SU-DHL-6 (cell line): ENCODE measurements around the gene ARRDC3.
"Not testable (repeated sequence)": the region's sequence is repeated elsewhere in the genome, so short reads cannot be mapped to it uniquely, and the experiment has no call there.

ENCODE experiments used
- CTCF ChIP-seq: fragments of 200-600 bp; sonication (generic); IDR thresholded peaks from one replicate; pipeline ENCODE4 v1.5.1; 2017; ENCODE audit warnings: antibody characterized with exemption, mild to moderate bottlenecking, low read length, moderate library complexity; ENCODE audit not compliant: insufficient read depth, poor library complexity, severe bottlenecking
- EZH2phosphoT487 ChIP-seq: fragments of 200-600 bp; sonication (generic), shearing (Covaris generic); conservative IDR thresholded peaks from 2 replicates; pipeline ENCODE4 v1.6.1; 2018; ENCODE audit warnings: mild to moderate bottlenecking, antibody characterized with exemption, low read length, moderate library complexity, mixed read lengths

DNA sequence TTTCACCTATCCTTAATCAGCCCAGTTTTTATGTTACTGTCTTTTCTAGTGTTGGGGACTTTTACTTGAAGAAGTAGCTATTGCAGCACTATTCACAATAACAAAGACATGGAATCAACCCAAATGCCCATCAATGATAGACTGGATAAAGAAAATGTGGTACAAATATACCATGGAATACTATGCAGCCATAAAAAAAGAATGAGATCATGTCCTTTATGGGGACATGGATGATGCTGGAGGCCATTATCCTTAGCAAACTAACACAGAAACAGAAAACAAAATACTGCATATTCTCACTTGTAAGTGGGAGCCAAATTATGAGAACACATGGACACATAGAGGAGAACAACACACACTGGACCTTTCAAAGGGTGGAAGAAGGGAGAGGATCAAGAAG is 6.4 kb upstream of the ARRDC3 start:
- not testable (repeated sequence) for TF ChIP-seq CTCF, EZH2phosphoT487
